Measurements from ENCODE around the gene FRMD3.

Gene FRMD3

GRCh38 chr9:83472764-83473163 lies 65.4 kb downstream of the FRMD3 start:
- no peak for DNase-seq (ENCODE audit: low spot score)

GRCh38 chr9:83472221-83472665 lies 66.0 kb downstream of the FRMD3 start:
- no peak for DNase-seq (ENCODE audit: low spot score)

GRCh38 chr9:83471241-83471640 lies 67.0 kb downstream of the FRMD3 start:
- DNase-seq (ENCODE audit: low spot score), result no peak

GRCh38 chr9:83469722-83470121 lies 68.5 kb downstream of the FRMD3 start:
- DNase-seq (ENCODE audit: low spot score), result no peak

GRCh38 chr9:83468821-83469220 lies 69.4 kb downstream of the FRMD3 start:
- DNase-seq (ENCODE audit: low spot score), result no peak

- no peak for DNase-seq (ENCODE audit: low spot score)
These were observed 71.3 kb downstream of the FRMD3 start for GRCh38 chr9:83466877-83467276.

GRCh38 chr9:83466351-83466750 lies 71.8 kb downstream of the FRMD3 start:
- no peak for DNase-seq (ENCODE audit: low spot score)

- no peak for DNase-seq (ENCODE audit: low spot score)
These were observed 78.4 kb downstream of the FRMD3 start for GRCh38 chr9:83459830-83460229.

- DNase-seq (ENCODE audit: low spot score), result no peak
These were observed 79.7 kb downstream of the FRMD3 start for GRCh38 chr9:83458530-83458929.

GRCh38 chr9:83457005-83457404 lies 81.2 kb downstream of the FRMD3 start:
- DNase-seq (ENCODE audit: low spot score), result no peak

GRCh38 chr9:83456226-83456625 lies 82.0 kb downstream of the FRMD3 start:
- DNase-seq (ENCODE audit: low spot score), result no peak

GRCh38 chr9:83454076-83454475 lies 84.1 kb downstream of the FRMD3 start:
- no peak for DNase-seq (ENCODE audit: low spot score)

- no peak for DNase-seq (ENCODE audit: low spot score)
These were observed 86.9 kb downstream of the FRMD3 start for GRCh38 chr9:83451308-83451707.

- no peak for DNase-seq (ENCODE audit: low spot score)
These were observed 88.2 kb downstream of the FRMD3 start for GRCh38 chr9:83449983-83450382.

GRCh38 chr9:83449166-83449565 lies 89.0 kb downstream of the FRMD3 start:
- DNase-seq (ENCODE audit: low spot score), result no peak

GRCh38 chr9:83448626-83449025 lies 89.6 kb downstream of the FRMD3 start:
- DNase-seq (ENCODE audit: low spot score), result no peak

GRCh38 chr9:83447351-83447750 lies 90.8 kb downstream of the FRMD3 start:
- DNase-seq (ENCODE audit: low spot score), result no peak

GRCh38 chr9:83445703-83446265 lies 92.4 kb downstream of the FRMD3 start:
- DNase-seq (ENCODE audit: low spot score), result no peak

- DNase-seq (ENCODE audit: low spot score), result no peak
These were observed 94.1 kb downstream of the FRMD3 start for GRCh38 chr9:83444110-83444509.

GRCh38 chr9:83441390-83441789 lies 96.8 kb downstream of the FRMD3 start:
- no peak for DNase-seq (ENCODE audit: low spot score)

GRCh38 chr9:83440641-83441040 lies 97.6 kb downstream of the FRMD3 start:
- DNase-seq (ENCODE audit: low spot score), result no peak

GRCh38 chr9:83435301-83435700 lies 102.9 kb downstream of the FRMD3 start:
- DNase-seq (ENCODE audit: low spot score), result no peak

- no peak for DNase-seq (ENCODE audit: low spot score)
These were observed 103.9 kb downstream of the FRMD3 start for GRCh38 chr9:83434254-83434653.

GRCh38 chr9:83433846-83434245 lies 104.4 kb downstream of the FRMD3 start:
- DNase-seq (ENCODE audit: low spot score), result no peak
